SKM-1 treated with dmso at 0.1 percent for 144 hours (cell line): ENCODE measurements around the gene DCAKD.
"Not testable (repeated sequence)": the region's sequence is repeated elsewhere in the genome, so short reads cannot be mapped to it uniquely, and the experiment has no call there.

Source experiments
- DNase-seq: peaks from one replicate; lab custom pipeline; 2025; ENCODE audit not compliant: unreplicated experiment; lab: John Stamatoyannopoulos, UW

The DCAKD gene

GRCh38 chr17:45067637-45068036 lies 16.2 kb upstream of the DCAKD start:
- DNase-seq = no peak

- no peak for DNase-seq
Measured at GRCh38 chr17:45063198-45063597, 11.8 kb upstream of the DCAKD start.

- DNase-seq = no peak
Measured at GRCh38 chr17:45061606-45062205, 10.3 kb upstream of the DCAKD start.

GRCh38 chr17:45060797-45061605 lies 9.6 kb upstream of the DCAKD start, which contains the start of gene NMT1:
TSS of gene NMT1 (plus strand) at chr17:45061317. CDS start at chr17:45061330, 13 bp downstream.
- peak; percentile 99 for DNase-seq

GRCh38 chr17:45060382-45060796 lies 9.0 kb upstream of the DCAKD start:
- DNase-seq = no peak

GRCh38 chr17:45052052-45052772 lies 780 bp upstream of the DCAKD start:
- peak; percentile 60 for DNase-seq

- DNase-seq = not testable (repeated sequence)
Measured at GRCh38 chr17:45051720-45052051, 254 bp upstream of the DCAKD start.

GRCh38 chr17:45050481-45051059 lies 862 bp downstream of the DCAKD start:
- DNase-seq = no peak

GRCh38 chr17:45048795-45049563 lies 2.5 kb downstream of the DCAKD start:
- DNase-seq = no peak

- no peak for DNase-seq
Measured at GRCh38 chr17:45046537-45047125, 4.8 kb downstream of the DCAKD start.

GRCh38 chr17:45043813-45044540 lies 7.5 kb downstream of the DCAKD start:
- DNase-seq = no peak

- DNase-seq = no peak
Measured at GRCh38 chr17:45042346-45043120, 8.9 kb downstream of the DCAKD start.

GRCh38 chr17:45040459-45040858 lies 11.0 kb downstream of the DCAKD start:
- DNase-seq = no peak

- DNase-seq = no peak
Measured at GRCh38 chr17:45038728-45039634, 12.5 kb downstream of the DCAKD start.

GRCh38 chr17:45036691-45037090 lies 14.7 kb downstream of the DCAKD start:
- DNase-seq = no peak

- DNase-seq = no peak
Measured at GRCh38 chr17:45035848-45036247, 15.6 kb downstream of the DCAKD start.

- DNase-seq = no peak
Measured at GRCh38 chr17:45034599-45034998, 16.8 kb downstream of the DCAKD start.

- DNase-seq = no peak
Measured at GRCh38 chr17:45032174-45032541, 19.3 kb downstream of the DCAKD start.
